GM19455 (cell line): ENCODE results near the gene PRMT5.
"Not testable (repeated sequence)": the region's sequence is repeated elsewhere in the genome, so short reads cannot be mapped to it uniquely, and the experiment has no call there.

Source experiments
- ATAC-seq: cut with Tn5 transposase; IDR thresholded peaks from one replicate; pipeline ENCODE4 v1.9.1; 2021; ENCODE audit not compliant: unreplicated experiment

Gene PRMT5

GRCh38 chr14:22929104-22929960, at the start of gene PRMT5:
PRMT5 (minus strand) TSS chr14:22929376; CDS start chr14:22929361, 15 bp downstream.
- peak; percentile 92 for ATAC-seq

DNA sequence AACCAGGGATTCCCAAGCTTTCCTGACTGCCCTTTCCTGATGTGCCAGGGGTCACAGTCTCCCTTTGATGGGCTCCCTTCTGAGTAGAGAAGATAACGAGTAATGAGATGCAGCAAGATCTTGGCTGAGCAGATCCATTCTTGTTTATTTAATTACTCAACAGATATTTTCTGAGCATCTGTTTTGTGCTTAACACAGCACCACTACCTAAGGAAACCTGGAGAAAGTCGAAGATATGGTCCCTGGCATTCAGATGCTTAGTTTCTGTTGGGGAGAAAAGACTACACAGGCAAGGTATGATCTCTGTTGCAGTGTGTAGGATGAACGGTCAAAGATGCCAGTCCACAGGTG, 49.3 kb upstream of the PRMT5 start:
- ATAC-seq, result no peak

GRCh38 chr14:22977684-22978486, 48.7 kb upstream of the PRMT5 start:
- no peak for ATAC-seq

DNA sequence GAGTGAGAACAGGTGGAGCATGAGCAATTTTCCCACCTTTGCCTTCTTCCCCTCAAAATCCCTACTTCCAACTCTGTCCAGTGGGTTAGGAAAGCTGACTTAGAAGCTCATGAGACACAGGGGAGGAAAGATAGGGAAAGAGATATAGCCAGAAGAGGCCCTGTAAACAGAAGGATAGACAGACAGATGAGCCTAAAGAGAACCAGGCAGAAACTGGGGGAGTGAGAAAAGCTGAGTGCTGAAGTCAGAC, 48.2 kb upstream of the PRMT5 start:
- no peak for ATAC-seq

GRCh38 chr14:22976620-22977433, 47.7 kb upstream of the PRMT5 start:
- ATAC-seq, result no peak

GRCh38 chr14:22974530-22975313, 45.5 kb upstream of the PRMT5 start:
- ATAC-seq, result no peak

GRCh38 chr14:22973217-22974032, 44.2 kb upstream of the PRMT5 start:
- ATAC-seq, result no peak

- no peak for ATAC-seq
These were observed 43.2 kb upstream of the PRMT5 start for GRCh38 chr14:22972313-22972930.

DNA sequence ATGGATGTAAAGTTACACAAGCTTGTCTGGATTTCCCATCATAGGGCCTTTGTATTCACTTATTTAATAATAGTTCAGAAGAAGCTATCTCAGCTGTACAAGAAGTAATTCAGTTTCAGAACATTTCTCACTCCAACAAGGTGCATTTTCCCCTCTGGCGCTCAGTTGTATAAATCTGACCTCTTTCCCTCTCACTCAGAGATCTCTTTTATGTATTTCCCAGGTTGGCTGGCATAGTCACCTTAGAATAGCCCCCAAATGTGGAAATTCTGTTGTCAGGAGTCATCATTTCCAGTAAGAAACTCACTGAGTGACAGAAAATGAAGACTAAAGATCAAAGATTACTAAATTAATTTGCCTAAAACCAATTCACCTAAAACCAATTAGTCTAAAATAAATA, 42.0 kb upstream of the PRMT5 start:
- ATAC-seq, result no peak

DNA sequence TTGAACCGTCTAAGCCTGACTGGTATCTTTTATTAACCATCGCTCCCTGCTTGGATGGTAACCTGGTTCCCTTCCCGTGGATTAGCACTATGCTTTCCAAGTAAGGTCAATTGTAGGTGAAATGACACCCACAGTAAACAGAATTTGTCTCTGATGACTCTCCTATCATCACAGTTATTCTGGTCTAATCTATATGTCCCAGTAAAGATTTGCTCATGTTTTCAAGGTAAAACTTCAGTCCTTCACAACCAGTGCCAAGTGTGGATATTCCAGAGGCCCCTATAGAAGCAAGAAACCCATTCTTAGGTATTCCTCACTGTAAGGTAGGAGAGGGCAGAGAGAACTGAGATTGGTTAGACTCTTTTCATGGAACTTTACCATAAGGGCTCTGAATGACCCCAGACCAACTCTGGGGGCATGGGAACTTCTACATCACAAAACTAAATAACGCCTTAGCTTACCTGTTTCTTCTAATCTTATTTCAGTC, 37.6 kb upstream of the PRMT5 start:
- no peak for ATAC-seq

- ATAC-seq, result not testable (repeated sequence)
These were observed 37.0 kb upstream of the PRMT5 start for GRCh38 chr14:22965916-22966782.

- ATAC-seq, result no peak
These were observed 33.0 kb upstream of the PRMT5 start for GRCh38 chr14:22962061-22962676.

GRCh38 chr14:22955702-22956569, 26.8 kb upstream of the PRMT5 start:
- no peak for ATAC-seq

GRCh38 chr14:22952418-22952817, 23.2 kb upstream of the PRMT5 start:
- ATAC-seq, result no peak

DNA sequence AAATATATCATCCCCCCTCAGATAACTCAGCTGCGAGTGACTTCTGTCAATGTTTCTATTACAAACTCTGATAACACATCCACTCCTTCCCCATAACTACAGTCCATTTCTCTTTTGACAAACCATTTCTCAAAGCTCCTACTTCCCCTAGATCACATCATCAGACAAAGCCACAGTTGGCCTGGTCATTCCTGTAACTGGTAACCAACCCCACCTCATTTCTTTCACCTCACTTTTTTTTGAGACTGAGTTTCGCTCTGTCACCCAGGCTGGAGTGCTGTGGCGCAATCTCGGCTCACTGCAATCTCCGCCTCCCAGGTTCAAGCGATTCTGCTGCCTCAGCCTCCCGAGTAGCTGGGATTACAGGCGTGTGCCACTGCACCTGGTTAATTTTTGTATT, 22.6 kb upstream of the PRMT5 start:
- ATAC-seq, result not testable (repeated sequence)

- no peak for ATAC-seq
These were observed 16.5 kb upstream of the PRMT5 start for GRCh38 chr14:22945642-22946041.

GRCh38 chr14:22939684-22940083, 10.5 kb upstream of the PRMT5 start:
- no peak for ATAC-seq
